GM18519 (cell line): ENCODE measurements around the gene NAA15.
"Not testable (repeated sequence)": the region's sequence is repeated elsewhere in the genome, so short reads cannot be mapped to it uniquely, and the experiment has no call there.

ENCODE experiments used
- ATAC-seq: cut with Tn5 transposase; IDR thresholded peaks from one replicate; pipeline ENCODE4 v1.9.1; 2021; ENCODE audit warnings: mild to moderate bottlenecking, moderate library complexity; ENCODE audit not compliant: unreplicated experiment, low FRiP score

The NAA15 gene

DNA sequence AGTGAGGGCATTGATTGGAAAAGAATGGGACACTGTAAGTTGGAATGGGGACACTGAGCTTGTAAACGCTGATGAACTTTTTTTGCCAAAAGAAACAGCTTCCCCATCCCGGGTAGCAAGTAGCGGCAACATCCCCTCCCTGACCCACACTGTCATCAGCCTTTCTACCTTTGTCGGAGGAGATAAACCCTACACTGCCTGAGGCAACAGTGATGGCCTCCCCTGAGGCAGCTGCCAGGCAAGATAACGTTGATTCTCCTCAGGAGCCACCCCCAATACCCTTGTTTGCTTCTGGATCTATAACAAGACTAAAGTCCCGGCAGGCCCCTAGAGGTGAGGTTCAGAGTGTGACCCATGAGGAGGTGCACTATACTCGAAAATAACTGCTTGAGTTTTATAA, 142.4 kb downstream of the NAA15 start:
- ATAC-seq = no peak

DNA sequence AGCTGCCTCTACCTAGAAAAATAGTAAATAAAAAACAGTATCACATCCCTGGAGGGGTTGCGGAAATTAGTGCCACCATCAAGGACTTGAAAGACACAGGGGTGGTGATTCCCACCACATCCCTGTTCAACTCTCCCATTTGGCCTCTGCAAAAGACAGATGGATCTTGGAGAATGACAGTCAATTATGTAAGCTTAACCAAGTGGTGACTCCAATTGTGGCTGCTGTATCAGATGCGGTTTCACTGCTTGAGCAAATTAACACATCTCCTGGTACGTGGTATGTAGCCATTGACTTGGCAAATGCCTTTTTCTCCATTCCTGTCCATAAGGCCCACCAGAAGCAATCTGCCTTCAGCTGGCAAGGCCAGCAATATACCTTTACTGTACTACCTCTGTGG, 143.6 kb downstream of the NAA15 start:
- not testable (repeated sequence) for ATAC-seq

GRCh38 chr4:139447078-139447477, 145.8 kb downstream of the NAA15 start:
- not testable (repeated sequence) for ATAC-seq

- ATAC-seq = no peak
These were observed 149.3 kb downstream of the NAA15 start for GRCh38 chr4:139450586-139450985.

DNA sequence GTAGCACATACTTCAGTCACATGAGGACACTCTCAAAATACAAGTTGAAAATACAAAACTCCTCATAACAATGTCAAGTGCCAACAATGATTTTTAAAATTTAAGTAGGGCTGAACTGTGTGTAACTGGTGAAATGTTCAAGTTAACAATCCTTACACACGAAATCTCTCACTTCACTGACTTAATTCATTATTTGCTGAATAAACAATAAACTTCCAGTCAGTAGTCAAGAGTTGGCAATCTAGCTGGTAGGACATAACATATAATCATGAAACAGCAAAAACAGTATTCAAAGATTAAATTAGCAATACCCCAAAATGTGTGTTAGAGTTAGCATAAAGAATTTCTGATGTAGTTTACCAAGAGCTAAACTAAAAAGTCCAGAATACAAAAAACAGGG, 150.7 kb downstream of the NAA15 start:
- no peak for ATAC-seq

GRCh38 chr4:139453041-139453370, 151.7 kb downstream of the NAA15 start:
- ATAC-seq = peak; percentile 35

DNA sequence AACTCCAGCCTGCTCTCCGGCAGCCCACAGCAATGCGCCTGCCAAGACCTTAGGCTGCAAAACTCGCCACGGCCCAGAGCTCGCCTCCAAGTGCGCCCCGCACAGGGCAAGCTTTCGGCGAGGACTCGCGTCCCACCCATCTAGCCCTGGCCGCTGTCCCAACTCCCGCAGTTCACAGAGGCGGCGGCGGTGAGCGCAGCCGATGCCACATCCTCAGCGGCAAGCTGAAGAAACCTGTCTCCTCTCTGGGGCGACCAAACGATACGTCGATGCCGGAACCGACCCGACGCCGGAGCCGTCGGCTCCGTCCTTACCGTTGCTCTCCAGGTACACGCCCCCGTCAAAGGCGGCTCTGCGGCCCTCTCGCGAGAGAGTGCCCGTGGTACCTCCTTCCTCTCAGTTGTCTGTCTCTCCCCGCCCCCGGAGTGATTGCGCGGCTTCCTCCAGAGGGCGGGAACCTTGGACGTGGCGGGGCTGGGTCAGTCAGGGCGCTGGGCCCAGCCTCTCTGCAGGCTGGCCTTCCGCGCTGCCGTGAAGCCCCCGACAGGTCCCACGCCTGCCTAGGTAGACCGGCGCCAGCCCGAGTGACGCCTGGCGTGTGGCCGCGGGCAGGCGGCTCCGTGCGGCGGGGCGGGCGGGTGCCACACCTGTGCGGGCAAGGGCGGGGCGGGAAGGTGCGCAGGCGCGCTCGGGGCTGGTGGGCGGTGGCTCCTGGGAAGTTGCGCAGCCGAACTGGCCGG, 152.2 kb downstream of the NAA15 start:
- peak; percentile 80 for ATAC-seq

DNA sequence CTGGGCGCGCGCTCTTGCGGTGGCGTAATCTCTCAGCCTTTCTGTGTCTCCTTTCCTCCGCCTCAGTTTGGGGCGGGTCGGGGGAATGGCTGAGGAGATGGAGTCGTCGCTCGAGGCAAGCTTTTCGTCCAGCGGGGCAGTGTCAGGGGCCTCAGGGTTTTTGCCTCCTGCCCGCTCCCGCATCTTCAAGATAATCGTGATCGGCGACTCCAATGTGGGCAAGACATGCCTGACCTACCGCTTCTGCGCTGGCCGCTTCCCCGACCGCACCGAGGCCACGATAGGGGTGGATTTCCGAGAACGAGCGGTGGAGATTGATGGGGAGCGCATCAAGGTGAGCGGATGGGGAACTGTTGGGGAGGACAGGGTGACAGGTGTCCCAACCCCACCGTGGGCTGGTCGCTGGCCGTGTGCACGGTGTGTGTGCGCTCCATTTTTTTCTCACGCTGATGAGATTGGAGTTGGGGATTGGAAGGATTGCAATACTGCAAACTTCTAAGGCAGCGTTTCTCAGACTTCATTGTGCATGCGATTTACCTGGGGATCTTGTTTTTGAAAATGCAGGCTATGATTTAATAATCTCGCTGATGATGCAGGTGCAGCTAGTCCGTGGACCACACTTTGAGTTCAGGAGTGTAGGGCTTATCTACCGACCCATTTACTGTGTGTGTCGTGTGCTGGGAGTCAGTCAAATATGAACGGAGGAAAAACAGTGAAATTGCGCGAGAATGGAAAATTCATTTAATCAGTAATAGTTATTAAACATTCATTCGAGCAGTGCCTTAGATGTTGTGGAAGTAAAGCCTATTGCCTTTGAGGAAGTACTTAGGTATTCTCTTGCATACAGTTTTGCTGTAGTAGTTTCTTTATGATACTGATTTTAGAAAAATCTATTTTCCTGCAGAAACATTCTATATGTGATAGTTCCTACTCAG, 153.1 kb downstream of the NAA15 start, which contains the start of gene RAB33B:
Gene RAB33B (plus strand): TSS at position 11 of the 935 bp plus-strand sequence. CDS start 75 bp downstream, at position 86.
- peak; percentile 1 for ATAC-seq

DNA sequence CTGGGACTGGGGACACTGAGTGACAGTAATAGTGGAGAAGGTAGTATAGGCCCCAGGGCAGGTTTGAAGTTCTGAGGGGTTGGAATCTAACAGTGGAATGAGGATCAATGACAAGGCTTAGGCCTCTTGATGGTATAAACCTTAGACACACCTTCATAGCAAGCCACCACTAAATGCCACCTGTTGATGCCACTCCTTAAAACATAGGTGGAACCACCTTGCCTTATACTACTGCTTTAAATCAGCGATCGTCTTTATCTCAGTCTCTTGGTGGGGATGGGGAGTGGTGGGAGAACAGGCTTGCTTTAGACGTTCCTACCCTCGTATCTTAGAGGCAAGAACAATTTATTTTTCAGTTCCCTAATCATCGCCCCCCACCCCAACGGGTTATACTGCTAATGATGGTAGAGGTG, 153.8 kb downstream of the NAA15 start:
- ATAC-seq = no peak

DNA sequence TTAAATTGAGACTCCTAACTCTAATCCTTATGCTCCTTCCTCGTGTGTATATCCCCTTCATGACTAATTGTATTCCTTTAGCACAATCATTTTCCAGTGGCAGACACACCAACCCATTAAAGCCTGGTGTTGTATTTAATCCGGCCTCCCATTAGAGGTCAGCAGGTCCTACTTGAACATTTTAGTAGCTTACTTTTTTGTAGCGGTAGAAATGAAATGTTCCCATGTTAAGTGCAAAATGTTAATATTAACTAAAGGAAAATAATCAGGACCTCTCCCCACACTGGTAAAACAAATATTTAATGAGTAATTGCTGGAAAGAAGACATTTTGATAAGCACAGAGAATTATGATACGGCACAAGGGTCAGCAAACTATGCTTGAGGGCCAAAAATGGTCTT, 156.0 kb downstream of the NAA15 start:
- no peak for ATAC-seq

DNA sequence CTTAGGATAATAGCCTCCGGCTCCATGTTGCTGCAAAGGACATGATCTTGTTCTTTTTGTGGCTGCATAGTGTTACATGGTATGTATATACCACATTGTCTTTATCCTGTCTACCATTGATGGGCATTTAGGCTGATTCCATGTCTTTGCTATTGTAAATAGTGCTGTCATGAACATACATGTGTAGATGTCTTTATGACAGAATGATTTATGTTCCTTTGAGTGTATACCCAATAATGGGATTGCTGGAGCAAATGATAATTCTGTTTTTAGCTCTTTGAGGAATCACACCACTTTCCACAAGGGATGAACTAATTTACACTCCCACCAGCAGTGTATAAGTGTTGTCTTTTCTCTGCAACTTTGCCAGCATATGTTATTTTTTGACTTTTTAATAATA, 157.2 kb downstream of the NAA15 start:
- ATAC-seq = no peak

DNA sequence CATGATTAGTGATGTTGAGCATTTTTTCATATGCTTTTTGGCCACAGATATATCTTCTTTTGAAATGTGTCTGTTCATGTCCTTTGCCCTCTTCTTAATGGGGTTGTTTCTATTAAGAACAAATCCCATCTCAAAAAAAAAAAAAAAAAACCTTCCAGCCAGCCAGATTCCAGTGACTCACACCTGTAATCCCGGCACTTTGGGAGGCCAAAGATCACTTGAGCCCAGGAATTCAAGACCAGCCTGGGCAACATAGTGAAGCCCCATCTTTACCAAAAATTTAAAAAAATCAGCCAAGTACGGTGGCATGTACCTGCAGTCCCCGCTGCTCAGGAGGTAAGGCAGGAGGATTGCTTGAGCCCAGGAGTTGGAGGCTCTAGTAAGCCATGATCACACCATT, 157.7 kb downstream of the NAA15 start:
- no peak for ATAC-seq

DNA sequence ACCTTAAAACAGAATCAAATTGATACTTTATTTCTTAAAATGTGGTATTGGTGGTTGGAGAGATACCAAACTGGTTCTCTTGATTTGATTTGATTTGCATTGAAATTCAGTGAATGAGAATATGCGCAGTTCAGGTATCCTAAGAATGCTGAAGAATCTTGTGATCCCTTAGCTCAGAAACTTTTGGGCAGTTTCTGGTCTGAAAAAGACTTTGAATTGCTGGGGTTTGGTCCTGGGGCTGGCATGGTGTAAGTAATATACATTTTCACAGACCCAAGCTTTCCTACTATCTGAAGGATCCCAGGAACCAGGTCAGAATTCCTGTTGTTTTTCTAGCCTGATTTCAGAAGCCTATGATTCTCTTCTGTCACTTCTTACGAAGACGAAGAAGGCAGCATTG, 159.3 kb downstream of the NAA15 start:
- ATAC-seq = no peak

DNA sequence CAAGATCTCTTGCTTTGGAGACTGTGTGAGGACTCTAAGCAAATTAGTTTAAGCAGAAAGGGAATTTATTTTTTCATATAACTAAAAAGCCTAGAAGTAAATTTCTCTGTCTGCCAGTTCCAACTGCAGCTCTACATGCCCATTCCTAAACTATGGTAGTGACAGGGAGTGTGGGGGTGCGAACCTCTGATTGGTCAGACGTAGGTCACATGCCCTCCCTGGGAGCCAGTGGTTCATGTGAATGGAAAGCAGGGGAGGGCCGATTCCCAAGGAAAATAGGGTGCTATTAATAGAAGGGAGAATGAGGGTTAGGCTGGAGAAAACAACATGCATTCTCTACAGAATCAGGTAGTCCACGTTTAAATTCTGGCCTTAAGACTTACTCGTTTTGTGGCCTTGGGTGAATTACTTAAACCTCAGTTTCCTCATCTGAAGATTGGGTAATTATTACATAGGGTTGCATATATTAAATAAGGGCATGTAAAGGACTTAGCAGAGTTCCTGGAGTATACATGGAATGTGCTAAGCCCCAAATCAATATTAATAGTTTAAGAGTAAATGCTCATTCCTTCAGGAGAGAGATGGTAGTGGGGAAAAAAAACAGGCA, 159.8 kb downstream of the NAA15 start:
- ATAC-seq = no peak

- ATAC-seq = not testable (repeated sequence)
These were observed 163.2 kb downstream of the NAA15 start for GRCh38 chr4:139464512-139464911.

DNA sequence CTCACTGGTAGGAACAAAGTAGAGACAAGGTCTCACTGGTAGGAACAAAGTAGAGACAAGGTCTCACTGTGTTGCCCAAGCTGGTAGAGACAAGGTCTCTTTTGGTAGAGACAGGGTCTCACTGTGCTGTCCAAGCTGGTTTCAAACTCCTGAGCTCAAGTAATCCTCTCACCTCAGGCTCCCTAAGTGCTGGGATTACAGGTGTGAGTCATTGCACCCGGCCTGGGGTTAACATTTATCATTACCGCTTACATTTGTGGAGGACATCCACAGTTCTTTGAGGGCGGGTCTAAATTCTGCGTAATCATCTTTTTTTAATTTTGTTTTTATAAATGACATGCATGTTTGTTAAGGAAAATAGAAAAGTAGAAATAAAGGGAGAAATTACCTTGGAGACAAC, 164.6 kb downstream of the NAA15 start:
- no peak for ATAC-seq

GRCh38 chr4:139468756-139469155, 167.5 kb downstream of the NAA15 start:
- ATAC-seq = not testable (repeated sequence)

- ATAC-seq = no peak
These were observed 167.9 kb downstream of the NAA15 start for GRCh38 chr4:139469216-139469615.
